ENCODE results near the gene INSRR.

Gene INSRR

GRCh38 chr1:156826630-156827029 is 32.3 kb downstream of the INSRR start:
- no peak for FAIRE-seq

GRCh38 chr1:156823210-156823790 is 35.6 kb downstream of the INSRR start:
- FAIRE-seq, result no peak

GRCh38 chr1:156822680-156823079 is 36.2 kb downstream of the INSRR start:
- FAIRE-seq, result no peak

GRCh38 chr1:156821801-156822200 is 37.1 kb downstream of the INSRR start:
- no peak for FAIRE-seq

GRCh38 chr1:156816561-156817328 is 42.2 kb downstream of the INSRR start, which contains the start of gene SH2D2A:
Gene SH2D2A, minus strand, starts transcription at chr1:156816848. Its CDS starts 140 bp downstream, at chr1:156816708.
- FAIRE-seq, result no peak

- no peak for FAIRE-seq
Measured at GRCh38 chr1:156815961-156816422, 42.9 kb downstream of the INSRR start.

- FAIRE-seq, result no peak
Measured at GRCh38 chr1:156815307-156815826, 43.5 kb downstream of the INSRR start.

- no peak for FAIRE-seq
Measured at GRCh38 chr1:156814571-156815260, 44.2 kb downstream of the INSRR start.

- no peak for FAIRE-seq
Measured at GRCh38 chr1:156813750-156814570, 45.0 kb downstream of the INSRR start.

GRCh38 chr1:156813298-156813697 is 45.6 kb downstream of the INSRR start:
- FAIRE-seq, result no peak

GRCh38 chr1:156812293-156812990 is 46.5 kb downstream of the INSRR start:
- no peak for FAIRE-seq

GRCh38 chr1:156811168-156811567 is 47.7 kb downstream of the INSRR start:
- FAIRE-seq, result no peak

GRCh38 chr1:156809711-156810366 is 49.1 kb downstream of the INSRR start:
- no peak for FAIRE-seq

- FAIRE-seq, result no peak
Measured at GRCh38 chr1:156809281-156809680, 49.6 kb downstream of the INSRR start.

GRCh38 chr1:156808186-156809030 is 50.5 kb downstream of the INSRR start:
- no peak for FAIRE-seq

- FAIRE-seq, result no peak
Measured at GRCh38 chr1:156807627-156808026, 51.3 kb downstream of the INSRR start.

GRCh38 chr1:156806512-156807440 is 52.1 kb downstream of the INSRR start:
- FAIRE-seq, result no peak

- no peak for FAIRE-seq
Measured at GRCh38 chr1:156805766-156806511, 53.0 kb downstream of the INSRR start.
